Right lobe of liver (tissue), 6 donors: ENCODE results near the gene SRSF2. TPM values are rescaled to one million over a fixed set of nuclear protein-coding genes. Genes with fewer than 3 reads are reported as not detected.
"Not testable (repeated sequence)": the region's sequence is repeated elsewhere in the genome, so short reads cannot be mapped to it uniquely, and the experiment has no call there.

Experiments
- ATAC-seq, 4 donors: fragments of 200-7000 bp; cut with Tn5 transposase; one replicate each; pipeline ENCODE4 v1.9.1; 2020; ENCODE audit warnings: mild to moderate bottlenecking in 4 of 4, moderate library complexity in 4 of 4
- DNase-seq, 3 donors: peaks; one replicate each; pipeline ENCODE4 v3.0.0-alpha.2; 2020
- H3K27ac ChIP-seq, 3 donors: fragments of 200-600 bp; one replicate each; pipeline ENCODE4 v1.8.0; 2022
- H3K27me3 ChIP-seq, 2 donors: fragments of 200-600 bp; one replicate each; pipeline ENCODE4 v1.8.0; 2022
- H3K36me3 ChIP-seq, 4 donors: fragments of 200-600 bp; sonication (generic) in 1 of 4; one replicate each; pipeline versions ENCODE4 v1.5.1 to v1.8.0; 2017 to 2022; ENCODE audit warnings: control low read depth in 1 of 4
- H3K4me1 ChIP-seq, 4 donors: fragments of 200-600 bp; sonication (generic) in 1 of 4; one replicate each; pipeline versions ENCODE4 v1.5.1 to v1.8.0; 2017 to 2022; ENCODE audit warnings: control low read depth in 1 of 4
- H3K4me3 ChIP-seq, 3 donors: fragments of 200-600 bp; one replicate each; pipeline ENCODE4 v1.8.0; 2022
- H3K9me3 ChIP-seq, 4 donors: fragments of 200-600 bp; sonication (generic) in 1 of 4; one replicate each; pipeline versions ENCODE4 v1.5.1 to v1.8.0; 2017 to 2022; ENCODE audit warnings: control low read depth in 1 of 4
- POLR2A ChIP-seq: fragments of 450-650 bp; IDR thresholded peaks from one replicate; pipeline ENCODE4 v1.6.1; 2017; ENCODE audit warnings: antibody characterized with exemption, mild to moderate bottlenecking
- WGBS: methylation state at CpG from one replicate; pipeline ENCODE4 v1.1.6; 2018; ENCODE audit warnings: low coverage, low lambda C conversion rate; ENCODE audit not compliant: insufficient coverage; ENCODE audit errors: missing lambda C conversion rate; 5-methylcytosine and 5-hydroxymethylcytosine counted together
- intact Hi-C, 2 donors: fragments of 100-400 bp; cut with DNase I; formaldehyde crosslinking; loops; one replicate each; pipeline versions ENCODE4 v1.11.2 to v1.14.1; 2022
- total RNA-seq, 6 experiments: library from RNA; depleted of rRNA in 2 of 6; stranded (reverse); fragments of >200 nt in 2 of 6; fragmentation: NEBNext Ultra II Directional in 3 of 6; extraction: Animal tissue kit (Norgen Biotek cat#: 25700) in 3 of 6; gene quantifications; one replicate each; pipeline versions ENCODE4 v1.1.0 to v1.2.4, GENCODE V29; 2016 to 2023
- TF ChIP-seq, protein P1 (sequence below), 4 donors: fragments of 200-600 bp in 3 of 4; fragments of 450-650 bp in 1 of 4; IDR thresholded peaks; one replicate each; pipeline versions ENCODE4 v1.5.1 to v1.8.0; 2016 to 2022; ENCODE audit warnings: antibody characterized with exemption in 4 of 4, mild to moderate bottlenecking in 2 of 4
- donor health status: DM: no; HTN: yes; CAD: no.
- donor health status: DM: no; HTN: no; CAD: no.
- donor health status: DM: no; HTN: no; CAD: no.
- donor health status: DM: no; HTN: yes; CAD: no.
- donor health status: DM: no; HTN: yes; CAD: no.

The SRSF2 gene
- total RNA-seq, 6 experiments from 2014 or later: 62.4 to 106 (median 86.0) TPM

DNA sequence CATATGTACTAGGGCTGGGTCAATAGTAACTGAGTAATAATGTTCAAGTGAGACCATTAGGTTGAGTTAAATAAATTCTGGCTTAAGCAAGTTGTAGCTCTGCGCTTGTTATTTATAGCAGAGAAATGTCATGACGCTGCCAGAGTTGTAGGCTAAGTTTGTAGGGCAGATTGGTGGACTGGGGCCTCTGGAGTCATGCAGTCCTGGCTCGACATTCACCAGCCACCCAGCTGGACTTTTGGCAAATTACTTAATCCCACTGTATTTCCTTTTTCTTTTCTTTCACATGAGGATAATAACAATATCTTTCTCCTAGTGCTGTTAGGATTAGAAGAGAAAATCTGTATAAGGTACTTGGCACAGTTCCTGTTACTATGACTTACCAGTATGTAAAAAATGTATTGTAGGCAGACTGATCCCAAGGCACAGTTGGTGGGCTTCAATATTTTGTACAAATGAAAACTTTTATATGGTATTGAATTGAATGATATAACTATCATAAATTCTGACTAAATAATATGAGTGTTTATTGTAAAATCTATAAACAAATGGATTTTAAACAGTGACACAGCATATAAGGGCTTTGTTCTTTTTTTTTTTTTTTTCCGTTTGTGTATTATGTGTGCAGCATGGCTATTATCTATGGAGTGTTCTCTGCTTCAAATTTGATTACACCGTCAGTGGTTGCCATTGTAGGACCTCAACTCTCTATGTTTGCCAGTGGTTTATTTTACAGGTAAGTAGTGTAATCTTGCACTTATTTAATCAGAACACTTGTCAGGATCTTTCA, 3.4 kb upstream of the SRSF2 start:
- WGBS: 86% methylated on average over 5 of the region's 5 CpGs
- H3K27ac ChIP-seq: no peak overlapping the region
- H3K4me1 ChIP-seq: peaks cover 0 to 12% (median 3%) of the 10 kb centered on the region in 4 donors
- ATAC-seq (no peak), DNase-seq (no peak)
- H3K36me3 ChIP-seq: peaks cover 0 to 37% (median 4%) of the 10 kb centered on the region in 4 donors
- TF ChIP-seq POLR2A: no peak
- TF ChIP-seq, protein P1, sequence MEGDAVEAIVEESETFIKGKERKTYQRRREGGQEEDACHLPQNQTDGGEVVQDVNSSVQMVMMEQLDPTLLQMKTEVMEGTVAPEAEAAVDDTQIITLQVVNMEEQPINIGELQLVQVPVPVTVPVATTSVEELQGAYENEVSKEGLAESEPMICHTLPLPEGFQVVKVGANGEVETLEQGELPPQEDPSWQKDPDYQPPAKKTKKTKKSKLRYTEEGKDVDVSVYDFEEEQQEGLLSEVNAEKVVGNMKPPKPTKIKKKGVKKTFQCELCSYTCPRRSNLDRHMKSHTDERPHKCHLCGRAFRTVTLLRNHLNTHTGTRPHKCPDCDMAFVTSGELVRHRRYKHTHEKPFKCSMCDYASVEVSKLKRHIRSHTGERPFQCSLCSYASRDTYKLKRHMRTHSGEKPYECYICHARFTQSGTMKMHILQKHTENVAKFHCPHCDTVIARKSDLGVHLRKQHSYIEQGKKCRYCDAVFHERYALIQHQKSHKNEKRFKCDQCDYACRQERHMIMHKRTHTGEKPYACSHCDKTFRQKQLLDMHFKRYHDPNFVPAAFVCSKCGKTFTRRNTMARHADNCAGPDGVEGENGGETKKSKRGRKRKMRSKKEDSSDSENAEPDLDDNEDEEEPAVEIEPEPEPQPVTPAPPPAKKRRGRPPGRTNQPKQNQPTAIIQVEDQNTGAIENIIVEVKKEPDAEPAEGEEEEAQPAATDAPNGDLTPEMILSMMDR (IDR thresholded peaks at IDR 0.05): no peak
- H3K27me3 ChIP-seq: no peaks in the 10 kb centered on the region
- H3K9me3 ChIP-seq: no peaks in the 10 kb centered on the region
- no peak overlapping the region for H3K4me3 ChIP-seq
- intact Hi-C loops: no loop called here

DNA sequence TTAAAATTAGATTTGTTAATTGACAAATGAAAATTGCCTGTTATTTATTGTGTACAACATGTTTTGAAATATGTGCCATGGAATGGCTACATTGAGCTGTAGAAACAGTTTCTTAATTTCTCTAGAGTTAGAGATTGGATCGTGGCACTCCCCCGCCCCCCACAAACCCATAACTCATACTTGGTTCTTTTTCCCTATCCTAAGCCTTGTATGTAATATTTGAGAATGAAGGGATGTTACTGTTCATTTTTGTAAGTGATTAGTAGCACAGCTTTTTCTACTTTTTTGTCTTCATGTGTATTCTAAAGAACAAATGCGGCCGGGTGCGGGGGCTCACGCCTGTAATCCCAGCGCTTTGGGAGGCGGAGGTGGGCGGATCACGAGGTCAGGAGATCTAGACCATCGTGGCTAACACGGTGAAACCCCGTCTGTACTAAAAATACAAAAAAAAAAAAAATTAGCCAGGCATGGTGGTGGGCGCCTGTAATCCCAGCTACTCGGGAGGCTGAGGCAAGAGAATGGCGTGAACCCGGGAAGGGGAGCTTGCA, 2.5 kb upstream of the SRSF2 start:
- Histone ChIP-seq H3K36me3 (peaks cover 0 to 37% (median 5%) of the 10 kb centered on the region in 4 donors), H3K4me1 (peaks cover 0 to 20% (median 6%) of the 10 kb centered on the region in 4 donors)
- ATAC-seq, DNase-seq, H3K9me3 ChIP-seq, intact Hi-C loops, H3K27ac ChIP-seq, H3K27me3 ChIP-seq, H3K4me3 ChIP-seq: not testable (repeated sequence)
- WGBS: 100% methylated on average over 5 of the region's 17 CpGs

DNA sequence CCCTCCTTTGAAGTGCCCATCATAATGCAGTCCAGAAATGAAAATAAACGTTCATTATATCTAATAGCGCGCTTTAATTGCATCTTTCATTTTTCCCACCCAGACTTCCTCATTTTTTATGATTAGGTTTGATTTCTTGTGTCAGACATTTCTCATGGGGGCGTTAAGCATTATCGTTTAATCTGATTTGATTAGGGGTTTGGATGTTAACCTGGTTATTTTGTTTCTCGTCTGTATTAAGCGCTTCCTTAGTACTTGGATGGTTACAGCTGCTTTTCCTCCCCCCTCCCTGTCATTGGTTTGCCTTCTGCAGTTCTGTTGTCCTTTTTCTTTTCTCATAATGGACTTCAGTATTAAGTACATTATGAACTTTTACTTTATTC, 1.3 kb upstream of the SRSF2 start:
- DNase-seq (no peak), ATAC-seq (no peak)
- Histone ChIP-seq H3K9me3 (no peaks in the 10 kb centered on the region), H3K4me1 (peaks cover 0 to 32% (median 12%) of the 10 kb centered on the region in 4 donors), H3K27me3 (no peaks in the 10 kb centered on the region), H3K27ac (peak overlapping the region; percentile 96 to 99 (median 96)), H3K36me3 (peaks cover 0 to 43% (median 12%) of the 10 kb centered on the region in 4 donors), H3K4me3 (peak overlapping the region; percentile 95 to 100 (median 97))
- WGBS: 3% methylated on average over 7 of the region's 7 CpGs
- TF ChIP-seq, protein P1 (IDR thresholded peaks at IDR 0.05): no peak
- TF ChIP-seq POLR2A: no peak
- intact Hi-C loops: no loop called here

DNA sequence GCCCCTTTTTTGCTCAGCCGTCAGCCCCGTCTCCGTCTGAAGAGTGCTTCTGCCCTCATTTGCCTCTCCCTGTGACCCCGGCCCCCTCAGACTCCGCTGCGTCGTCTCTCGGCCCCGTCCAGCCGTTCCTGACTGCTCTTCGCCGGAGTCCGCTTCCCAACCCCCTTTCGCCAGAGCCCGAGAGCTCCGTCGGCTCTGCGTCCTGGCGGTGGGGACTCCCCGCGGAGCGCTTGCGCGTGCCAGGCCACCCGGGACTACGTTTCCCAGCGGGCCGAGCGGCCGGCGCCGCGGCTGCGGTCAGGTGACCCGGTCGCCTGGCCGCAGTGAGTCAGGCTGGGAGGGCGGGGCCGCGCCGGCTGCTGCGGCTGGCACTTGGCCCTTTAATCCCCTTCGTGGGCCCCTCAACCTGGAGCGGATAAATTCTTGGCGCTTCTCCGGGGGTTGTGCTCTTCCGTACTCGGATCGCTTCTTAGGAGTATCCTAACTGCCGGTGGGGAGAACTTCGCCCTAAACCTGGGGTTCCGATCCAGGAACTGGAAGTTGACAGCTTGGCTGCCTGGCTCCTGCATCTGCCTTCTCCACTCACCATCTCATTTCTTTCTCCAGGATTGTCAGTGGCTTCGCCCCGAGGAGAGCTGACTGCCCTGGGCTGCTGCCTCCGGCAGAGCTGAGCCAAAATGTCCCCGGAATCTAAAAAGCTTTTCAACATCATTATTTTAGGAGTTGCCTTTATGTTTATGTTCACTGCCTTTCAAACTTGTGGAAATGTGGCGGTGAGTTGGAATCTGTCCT, 741 bp upstream of the SRSF2 start, which contains the start of gene MFSD11:
Gene MFSD11, plus strand, starts transcription at position 444 of the 792 bp plus-strand sequence. Its CDS starts 234 bp downstream, at position 678.
- Histone ChIP-seq H3K27me3 (no peaks in the 10 kb centered on the region), H3K36me3 (peaks cover 0 to 43% (median 14%) of the 10 kb centered on the region in 4 donors), H3K9me3 (no peaks in the 10 kb centered on the region), H3K4me1 (peaks cover 0 to 38% (median 15%) of the 10 kb centered on the region in 4 donors), H3K4me3 (peak within 1 kb of the TSS; percentile 95 to 100 (median 97)), H3K27ac (peak within 1 kb of the TSS; percentile 96 to 99 (median 96))
- TF ChIP-seq, protein P1 (IDR thresholded peaks at IDR 0.05): no peak
- TF ChIP-seq POLR2A: no peak
- ATAC-seq: peak; percentile 76 to 86 (median 79)
- intact Hi-C loops: no loop called here
- peak; percentile 94 to 96 (median 95) for DNase-seq
- WGBS: 1% methylated on average over 22 of the region's 57 CpGs
